ENCODE data around the gene NMNAT3.

NMNAT3 gene

DNA sequence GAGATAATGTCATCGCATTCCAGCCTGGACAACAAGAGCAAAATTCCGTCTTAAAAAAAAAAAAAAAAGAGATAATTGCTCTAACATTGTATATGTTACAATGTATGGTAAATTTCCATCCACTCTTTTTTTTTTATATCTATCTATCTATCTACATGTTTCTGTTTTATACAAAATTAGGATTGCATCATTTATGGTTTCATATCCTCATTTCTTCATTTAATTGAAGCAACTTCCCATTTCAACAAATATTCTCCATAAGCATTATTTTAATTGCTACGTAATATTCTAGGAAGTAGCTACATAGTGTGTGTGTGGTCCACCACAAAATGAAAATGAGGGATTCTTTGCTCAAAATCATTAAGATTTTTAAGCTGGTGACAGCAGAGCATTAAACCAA is 156.6 kb downstream of the NMNAT3 start:
- DNase-seq (ENCODE audit: low spot score) = no peak

GRCh38 chr3:139519998-139520737 is 157.6 kb downstream of the NMNAT3 start:
- DNase-seq (ENCODE audit: low spot score) = peak; percentile 35

DNA sequence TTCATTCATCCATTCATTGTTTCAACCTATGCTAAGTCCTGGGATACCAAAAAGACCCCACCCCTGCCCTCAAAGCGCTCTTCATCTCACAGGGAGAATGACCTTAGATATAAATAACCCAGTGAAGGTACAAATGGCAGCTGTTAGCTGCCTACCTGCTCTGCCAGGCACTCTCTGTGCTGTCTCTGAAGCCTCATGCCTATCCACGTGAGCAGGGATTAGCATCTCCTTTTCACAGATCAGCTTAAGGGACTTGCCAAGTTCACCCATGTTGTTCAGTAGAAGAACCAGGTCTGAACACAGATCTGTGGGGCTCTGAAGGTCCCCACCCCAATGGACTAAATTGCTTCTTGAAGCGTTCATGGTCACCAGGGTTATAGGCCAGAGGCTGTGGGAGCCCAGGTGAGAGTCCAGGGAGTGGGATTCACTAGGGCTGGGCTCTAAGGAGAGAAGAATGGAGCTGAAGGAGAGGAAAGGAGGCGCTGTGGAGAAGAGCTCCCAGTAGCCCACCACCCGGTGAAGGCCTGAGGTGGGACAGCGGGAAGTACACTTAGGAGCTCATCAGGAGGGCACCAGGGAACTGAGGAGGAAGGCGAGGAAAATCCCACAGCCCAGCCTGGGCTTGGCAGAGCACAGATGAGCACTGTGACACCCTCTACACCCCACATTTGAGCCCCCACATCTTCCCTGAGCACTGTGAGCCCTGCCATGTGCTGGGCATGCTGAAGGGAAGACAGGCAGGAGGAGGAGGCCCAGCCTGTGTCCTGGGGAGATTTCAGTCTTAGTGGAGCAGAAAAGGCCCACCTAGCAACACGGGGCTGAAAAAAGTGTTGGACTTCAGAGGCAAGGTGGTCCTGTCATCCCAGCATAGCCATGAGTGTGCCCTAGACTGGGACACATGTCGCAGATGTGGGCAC is 158.6 kb downstream of the NMNAT3 start:
- no peak for DNase-seq (ENCODE audit: low spot score)

- DNase-seq (ENCODE audit: low spot score) = no peak
Measured at GRCh38 chr3:139518306-139518705, 159.5 kb downstream of the NMNAT3 start.

DNA sequence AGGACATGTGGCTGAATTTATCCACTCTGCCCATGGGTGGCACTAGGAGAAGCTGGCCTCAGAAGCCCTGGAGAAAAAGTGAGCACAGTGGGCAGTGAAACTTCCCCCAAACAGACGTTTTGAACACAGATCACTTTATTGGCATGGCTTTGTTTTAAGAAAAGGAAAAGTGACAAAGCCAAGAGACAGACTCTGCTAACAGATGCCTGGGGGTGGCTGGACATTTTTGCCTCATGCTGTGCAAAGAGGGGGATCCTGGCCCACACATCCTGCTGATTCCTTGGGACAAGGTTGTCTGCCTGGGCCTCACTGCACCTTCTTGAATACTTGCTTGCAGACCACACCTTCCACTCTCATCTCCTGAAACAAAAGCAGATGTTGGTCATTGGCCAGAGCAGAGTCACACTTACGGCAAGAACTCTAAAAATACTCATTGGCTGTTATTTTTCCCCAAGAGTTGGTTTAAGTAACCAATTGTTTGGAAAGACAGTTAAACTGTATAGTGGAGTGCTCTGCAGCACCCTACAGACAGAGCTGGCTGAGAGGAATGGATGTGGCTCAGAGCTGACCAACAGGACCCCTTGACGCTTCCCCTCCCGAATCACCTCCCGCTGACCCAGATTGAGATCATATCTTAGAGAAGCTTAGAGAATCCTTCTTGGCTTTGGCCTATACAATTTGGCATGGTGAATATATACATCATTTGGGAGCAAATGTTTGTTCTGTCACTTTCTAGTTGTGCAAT is 160.3 kb downstream of the NMNAT3 start:
- no peak for DNase-seq (ENCODE audit: low spot score)

- DNase-seq (ENCODE audit: low spot score) = no peak
Measured at GRCh38 chr3:139514741-139515140, 163.0 kb downstream of the NMNAT3 start.
